ENCODE results near the gene PCDH9.

The PCDH9 gene

GRCh38 chr13:66364346-66364745 is 865.8 kb downstream of the PCDH9 start:
- H2BK15ac ChIP-seq (ENCODE audit: low read depth, poor library complexity, severe bottlenecking) = no peak overlapping the region
- H2AK5ac ChIP-seq (ENCODE audit: low read length, severe bottlenecking) = no peak overlapping the region
- no peak overlapping the region for H3K14ac ChIP-seq (ENCODE audit: low read length in 2 of 2)
- no peak overlapping the region for H3K27ac ChIP-seq (ENCODE audit: low read length, poor library complexity, severe bottlenecking)
- H2AFZ ChIP-seq (ENCODE audit: low read depth, low read length) = no peak overlapping the region
- H3K4me3 ChIP-seq (ENCODE audit: insufficient read depth in 1 of 2, low read depth in 1 of 2, low read length in 2 of 2) = no peak overlapping the region
- H3K27me3 ChIP-seq (ENCODE audit: control insufficient read depth in 1 of 2, insufficient read depth in 1 of 2, low read length in 2 of 2) = no peaks in the 10 kb centered on the region
- H2BK120ac ChIP-seq (ENCODE audit: low read depth, low read length) = no peak overlapping the region
- H3K18ac ChIP-seq (ENCODE audit: low read depth in 1 of 2, low read length in 2 of 2) = no peak overlapping the region
- no peak overlapping the region for H2BK5ac ChIP-seq (ENCODE audit: low read depth, low read length, poor library complexity, severe bottlenecking)
- H4K91ac ChIP-seq (ENCODE audit: low read length) = no peak overlapping the region
- no peaks in the 10 kb centered on the region for H3K36me3 ChIP-seq (ENCODE audit: control insufficient read depth in 1 of 2, insufficient read depth in 2 of 2, low read depth in 1 of 2, low read length in 2 of 2)
- H4K8ac ChIP-seq (ENCODE audit: low read length) = no peak overlapping the region
- H3K23ac ChIP-seq (ENCODE audit: low read length in 2 of 2) = no peak overlapping the region
- no peak overlapping the region for H3K4me2 ChIP-seq (ENCODE audit: low read length, poor library complexity, severe bottlenecking)
- H3K79me1 ChIP-seq (replicated peaks; ENCODE audit: low read length, poor library complexity, severe bottlenecking) = no peaks in the 10 kb centered on the region
- H2BK12ac ChIP-seq (ENCODE audit: low read length in 2 of 2) = no peak overlapping the region
- no peak overlapping the region for H3K4ac ChIP-seq (ENCODE audit: low read depth in 1 of 2, low read length in 2 of 2)
- H3K9me3 ChIP-seq (ENCODE audit: control insufficient read depth, low read length) = no peaks in the 10 kb centered on the region
- no peak for DNase-seq
- H3K9ac ChIP-seq (ENCODE audit: low read length) = no peak overlapping the region
- no peaks in the 10 kb centered on the region for H3K4me1 ChIP-seq (ENCODE audit: control insufficient read depth, insufficient read depth, low read depth, low read length)

GRCh38 chr13:66362485-66362884 is 867.7 kb downstream of the PCDH9 start:
- no peak for DNase-seq
- Histone ChIP-seq H3K4me2 (ENCODE audit: low read length, poor library complexity, severe bottlenecking) (no peak overlapping the region), H2AK5ac (ENCODE audit: low read length, severe bottlenecking) (no peak overlapping the region), H2BK120ac (ENCODE audit: low read depth, low read length) (no peak overlapping the region), H3K79me1 (replicated peaks; ENCODE audit: low read length, poor library complexity, severe bottlenecking) (no peaks in the 10 kb centered on the region), H4K8ac (ENCODE audit: low read length) (no peak overlapping the region), H3K4me3 (ENCODE audit: insufficient read depth in 1 of 2, low read depth in 1 of 2, low read length in 2 of 2) (no peak overlapping the region), H3K27ac (ENCODE audit: low read length, poor library complexity, severe bottlenecking) (no peak overlapping the region), H3K36me3 (ENCODE audit: control insufficient read depth in 1 of 2, insufficient read depth in 2 of 2, low read depth in 1 of 2, low read length in 2 of 2) (no peaks in the 10 kb centered on the region), H3K14ac (ENCODE audit: low read length in 2 of 2) (no peak overlapping the region), H3K9ac (ENCODE audit: low read length) (no peak overlapping the region), H3K4me1 (ENCODE audit: control insufficient read depth, insufficient read depth, low read depth, low read length) (no peaks in the 10 kb centered on the region), H2AFZ (ENCODE audit: low read depth, low read length) (no peak overlapping the region), H3K4ac (ENCODE audit: low read depth in 1 of 2, low read length in 2 of 2) (no peak overlapping the region), H3K9me3 (ENCODE audit: control insufficient read depth, low read length) (no peaks in the 10 kb centered on the region), H2BK5ac (ENCODE audit: low read depth, low read length, poor library complexity, severe bottlenecking) (no peak overlapping the region), H2BK15ac (ENCODE audit: low read depth, poor library complexity, severe bottlenecking) (no peak overlapping the region), H2BK12ac (ENCODE audit: low read length in 2 of 2) (no peak overlapping the region), H4K91ac (ENCODE audit: low read length) (no peak overlapping the region), H3K27me3 (ENCODE audit: control insufficient read depth in 1 of 2, insufficient read depth in 1 of 2, low read length in 2 of 2) (no peaks in the 10 kb centered on the region), H3K23ac (ENCODE audit: low read length in 2 of 2) (no peak overlapping the region), H3K18ac (ENCODE audit: low read depth in 1 of 2, low read length in 2 of 2) (no peak overlapping the region)
- WGBS = no CpG with 5 or more reads among the region's 1 CpG

- 98% methylated on average over 2 of the region's 5 CpGs for WGBS
These were observed 870.1 kb downstream of the PCDH9 start for GRCh38 chr13:66359910-66360552.

DNA sequence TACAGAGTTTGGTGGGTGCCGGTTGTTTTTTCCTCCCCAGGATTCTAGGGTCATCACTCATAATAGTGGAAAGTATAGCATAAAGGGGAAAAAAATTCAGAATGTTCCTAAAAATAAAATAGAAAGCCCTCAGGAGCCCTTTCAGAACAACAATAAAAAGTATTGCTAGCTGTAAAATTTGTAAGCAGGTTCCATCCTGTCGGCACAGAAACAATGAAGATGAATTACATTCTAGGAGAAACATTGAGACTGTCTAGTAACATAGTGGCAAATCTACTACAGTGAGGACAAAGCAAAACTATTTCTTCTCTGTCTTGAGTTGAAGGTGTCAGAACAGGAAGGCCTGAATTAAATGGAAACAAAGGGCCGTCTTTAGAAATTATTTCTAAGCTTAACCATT is 870.7 kb downstream of the PCDH9 start:
- Histone ChIP-seq H3K4ac (ENCODE audit: low read depth in 1 of 2, low read length in 2 of 2) (no peak overlapping the region), H3K4me2 (ENCODE audit: low read length, poor library complexity, severe bottlenecking) (no peak overlapping the region), H2BK5ac (ENCODE audit: low read depth, low read length, poor library complexity, severe bottlenecking) (no peak overlapping the region), H3K4me3 (ENCODE audit: insufficient read depth in 1 of 2, low read depth in 1 of 2, low read length in 2 of 2) (no peak overlapping the region), H3K23ac (ENCODE audit: low read length in 2 of 2) (no peak overlapping the region), H3K14ac (ENCODE audit: low read length in 2 of 2) (no peak overlapping the region), H3K27me3 (ENCODE audit: control insufficient read depth in 1 of 2, insufficient read depth in 1 of 2, low read length in 2 of 2) (no peaks in the 10 kb centered on the region), H3K79me1 (replicated peaks; ENCODE audit: low read length, poor library complexity, severe bottlenecking) (no peaks in the 10 kb centered on the region), H2BK120ac (ENCODE audit: low read depth, low read length) (no peak overlapping the region), H2BK15ac (ENCODE audit: low read depth, poor library complexity, severe bottlenecking) (no peak overlapping the region), H3K9ac (ENCODE audit: low read length) (no peak overlapping the region), H3K4me1 (ENCODE audit: control insufficient read depth, insufficient read depth, low read depth, low read length) (no peaks in the 10 kb centered on the region), H3K27ac (ENCODE audit: low read length, poor library complexity, severe bottlenecking) (no peak overlapping the region), H3K9me3 (ENCODE audit: control insufficient read depth, low read length) (no peaks in the 10 kb centered on the region), H3K36me3 (ENCODE audit: control insufficient read depth in 1 of 2, insufficient read depth in 2 of 2, low read depth in 1 of 2, low read length in 2 of 2) (no peaks in the 10 kb centered on the region), H2AK5ac (ENCODE audit: low read length, severe bottlenecking) (no peak overlapping the region), H4K8ac (ENCODE audit: low read length) (no peak overlapping the region), H2AFZ (ENCODE audit: low read depth, low read length) (no peak overlapping the region), H3K18ac (ENCODE audit: low read depth in 1 of 2, low read length in 2 of 2) (no peak overlapping the region), H4K91ac (ENCODE audit: low read length) (no peak overlapping the region), H2BK12ac (ENCODE audit: low read length in 2 of 2) (no peak overlapping the region)
- WGBS = no CpG with 5 or more reads among the region's 3 CpGs
- no peak for DNase-seq

More at GRCh38 chr13:66359910-66360552, 870.1 kb downstream of the PCDH9 start:
- no peak overlapping the region for H2BK120ac ChIP-seq (ENCODE audit: low read depth, low read length)
- H3K79me1 ChIP-seq (replicated peaks; ENCODE audit: low read length, poor library complexity, severe bottlenecking) = no peaks in the 10 kb centered on the region
- H3K27me3 ChIP-seq (ENCODE audit: control insufficient read depth in 1 of 2, insufficient read depth in 1 of 2, low read length in 2 of 2) = no peaks in the 10 kb centered on the region
- no peak overlapping the region for H3K4ac ChIP-seq (ENCODE audit: low read depth in 1 of 2, low read length in 2 of 2)
- no peak overlapping the region for H2BK5ac ChIP-seq (ENCODE audit: low read depth, low read length, poor library complexity, severe bottlenecking)
- no peak overlapping the region for H2AFZ ChIP-seq (ENCODE audit: low read depth, low read length)
- H3K14ac ChIP-seq (ENCODE audit: low read length in 2 of 2) = no peak overlapping the region
- no peak overlapping the region for H3K23ac ChIP-seq (ENCODE audit: low read length in 2 of 2)
- no peaks in the 10 kb centered on the region for H3K4me1 ChIP-seq (ENCODE audit: control insufficient read depth, insufficient read depth, low read depth, low read length)
- no peak overlapping the region for H3K4me2 ChIP-seq (ENCODE audit: low read length, poor library complexity, severe bottlenecking)
- no peak overlapping the region for H4K91ac ChIP-seq (ENCODE audit: low read length)
- H3K27ac ChIP-seq (ENCODE audit: low read length, poor library complexity, severe bottlenecking) = no peak overlapping the region
- H3K9me3 ChIP-seq (ENCODE audit: control insufficient read depth, low read length) = no peaks in the 10 kb centered on the region
- no peak overlapping the region for H2BK15ac ChIP-seq (ENCODE audit: low read depth, poor library complexity, severe bottlenecking)
- no peak overlapping the region for H2BK12ac ChIP-seq (ENCODE audit: low read length in 2 of 2)
- H3K18ac ChIP-seq (ENCODE audit: low read depth in 1 of 2, low read length in 2 of 2) = no peak overlapping the region
- H4K8ac ChIP-seq (ENCODE audit: low read length) = no peak overlapping the region
- no peak overlapping the region for H3K4me3 ChIP-seq (ENCODE audit: insufficient read depth in 1 of 2, low read depth in 1 of 2, low read length in 2 of 2)
- no peaks in the 10 kb centered on the region for H3K36me3 ChIP-seq (ENCODE audit: control insufficient read depth in 1 of 2, insufficient read depth in 2 of 2, low read depth in 1 of 2, low read length in 2 of 2)
- no peak for DNase-seq
- H2AK5ac ChIP-seq (ENCODE audit: low read length, severe bottlenecking) = no peak overlapping the region
- H3K9ac ChIP-seq (ENCODE audit: low read length) = no peak overlapping the region
